ENCODE measurements around the gene EXPH5. TPM values are rescaled to one million over a fixed set of nuclear protein-coding genes. Genes with fewer than 3 reads are reported as not detected.

The EXPH5 gene
- total RNA-seq, 1 experiment from 2014 or later = 18.1 TPM

DNA sequence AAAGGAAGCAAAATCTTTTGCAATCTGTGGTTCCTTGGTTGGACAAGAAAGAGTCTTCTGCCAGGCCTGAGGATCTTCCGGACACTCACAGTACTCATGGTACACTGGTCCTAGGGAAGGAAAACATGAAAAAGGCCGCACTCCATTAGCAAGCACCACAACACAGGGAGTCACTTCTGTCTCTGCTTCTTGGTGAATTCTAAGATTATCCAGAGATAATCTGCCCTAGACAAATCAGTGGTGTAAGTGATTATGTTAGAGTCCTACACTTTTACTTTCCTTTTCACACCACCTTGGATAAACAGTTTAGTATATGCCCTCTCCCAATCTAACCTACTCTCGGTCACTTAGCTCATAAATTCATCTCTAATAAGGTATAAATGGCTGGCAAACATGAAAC, 107.2 kb downstream of the EXPH5 start:
- TF ChIP-seq, protein P1, sequence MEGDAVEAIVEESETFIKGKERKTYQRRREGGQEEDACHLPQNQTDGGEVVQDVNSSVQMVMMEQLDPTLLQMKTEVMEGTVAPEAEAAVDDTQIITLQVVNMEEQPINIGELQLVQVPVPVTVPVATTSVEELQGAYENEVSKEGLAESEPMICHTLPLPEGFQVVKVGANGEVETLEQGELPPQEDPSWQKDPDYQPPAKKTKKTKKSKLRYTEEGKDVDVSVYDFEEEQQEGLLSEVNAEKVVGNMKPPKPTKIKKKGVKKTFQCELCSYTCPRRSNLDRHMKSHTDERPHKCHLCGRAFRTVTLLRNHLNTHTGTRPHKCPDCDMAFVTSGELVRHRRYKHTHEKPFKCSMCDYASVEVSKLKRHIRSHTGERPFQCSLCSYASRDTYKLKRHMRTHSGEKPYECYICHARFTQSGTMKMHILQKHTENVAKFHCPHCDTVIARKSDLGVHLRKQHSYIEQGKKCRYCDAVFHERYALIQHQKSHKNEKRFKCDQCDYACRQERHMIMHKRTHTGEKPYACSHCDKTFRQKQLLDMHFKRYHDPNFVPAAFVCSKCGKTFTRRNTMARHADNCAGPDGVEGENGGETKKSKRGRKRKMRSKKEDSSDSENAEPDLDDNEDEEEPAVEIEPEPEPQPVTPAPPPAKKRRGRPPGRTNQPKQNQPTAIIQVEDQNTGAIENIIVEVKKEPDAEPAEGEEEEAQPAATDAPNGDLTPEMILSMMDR (IDR thresholded peaks at IDR 0.05; ENCODE audit: insufficient read depth in 1 of 2, low read depth in 1 of 2, low read length in 1 of 2, severe bottlenecking in 1 of 2, unreplicated experiment in 1 of 2) = no peak
- CTCF ChIA-PET = no interaction called here
- no TSS peak for BruUV-seq (replicated peaks)

GRCh38 chr11:108483163-108483562, 110.4 kb downstream of the EXPH5 start:
- Mint-ChIP-seq H3K9me3 (ENCODE audit: unreplicated experiment) (no peaks in the 10 kb centered on the region), H3K27ac (ENCODE audit: unreplicated experiment) (no peak overlapping the region)
- CTCF ChIA-PET = no interaction called here

More for the DNA sequence above, 107.2 kb downstream of the EXPH5 start:
- Histone ChIP-seq H3K36me3 (ENCODE audit: control insufficient read depth, insufficient read depth, low read length) (peaks cover 7% of the 10 kb centered on the region), H3K4me3 (ENCODE audit: low read depth, low read length) (no peak overlapping the region), H3K9me3 (no peaks in the 10 kb centered on the region), H3K4me1 (peaks cover 28% of the 10 kb centered on the region), H3K27me3 (replicated peaks; ENCODE audit: control insufficient read depth, insufficient read depth, low read length) (no peaks in the 10 kb centered on the region)
- intact Hi-C loops (cut with micrococcal nuclease; ENCODE audit: unreplicated experiment) = no loop called here
- Mint-ChIP-seq H3K4me3 (ENCODE audit: unreplicated experiment) (peak overlapping the region; percentile 53), H3K27me3 (ENCODE audit: insufficient read depth, unreplicated experiment) (no peaks in the 10 kb centered on the region), H3K4me1 (ENCODE audit: low read depth, unreplicated experiment) (peaks cover 31% of the 10 kb centered on the region), H3K27ac (ENCODE audit: unreplicated experiment) (peak overlapping the region; percentile 90), H3K9me3 (ENCODE audit: unreplicated experiment) (no peaks in the 10 kb centered on the region), H3K36me3 (ENCODE audit: insufficient read depth, unreplicated experiment) (peaks cover 89% of the 10 kb centered on the region)
- POLR2A ChIA-PET = interaction anchor here (0.7 to 0.8 kb wide), 2 partner anchors 107 to 164 kb away, joined by 3 read pairs; partner anchors contain the start of gene EXPH5
- no peak for DNase-seq

DNA sequence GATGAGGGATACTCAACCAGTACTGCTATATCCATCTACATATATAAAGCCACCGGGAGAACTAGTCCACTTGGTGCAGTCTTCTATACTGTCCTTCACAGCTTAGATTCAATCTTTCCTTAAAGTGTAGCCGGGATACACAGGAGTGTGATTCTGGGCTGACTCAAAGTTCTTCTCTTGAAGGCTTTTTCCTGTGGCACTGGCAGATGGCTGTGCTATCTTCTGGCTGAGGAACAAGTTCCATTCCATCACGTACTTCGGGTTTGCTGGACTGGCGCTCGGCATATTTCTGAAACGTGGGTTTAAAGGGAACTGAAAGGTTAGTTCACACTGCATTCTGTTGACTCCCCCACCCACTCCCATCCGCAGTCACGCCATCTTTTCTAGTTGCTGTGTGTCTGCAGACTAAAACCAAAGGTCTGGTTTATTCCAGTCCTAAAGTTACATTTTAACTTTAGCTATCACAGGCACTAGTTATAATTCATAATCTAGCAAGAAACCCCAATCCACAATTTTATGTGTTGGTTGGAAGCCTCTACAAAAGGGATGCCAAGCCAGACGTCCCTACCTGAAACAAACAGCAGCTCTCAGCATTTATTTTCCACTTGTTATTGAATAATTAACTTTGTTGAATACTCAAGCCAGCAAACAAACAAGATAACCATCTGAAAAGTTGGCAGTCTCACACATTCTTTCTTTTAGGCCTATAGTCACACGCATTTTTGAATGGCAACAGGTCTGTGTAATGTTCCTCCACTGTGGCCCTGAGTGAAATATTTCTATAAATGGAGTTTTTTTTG, 118.7 kb downstream of the EXPH5 start:
- H3K4me3 ChIP-seq (ENCODE audit: low read depth, low read length) = no peak overlapping the region
- H3K9me3 Mint-ChIP-seq (ENCODE audit: unreplicated experiment) = no peaks in the 10 kb centered on the region
- H3K4me3 Mint-ChIP-seq (ENCODE audit: unreplicated experiment) = no peak overlapping the region
- H3K27me3 Mint-ChIP-seq (ENCODE audit: insufficient read depth, unreplicated experiment) = no peaks in the 10 kb centered on the region
- no peaks in the 10 kb centered on the region for H3K4me1 Mint-ChIP-seq (ENCODE audit: low read depth, unreplicated experiment)
- intact Hi-C loops (cut with micrococcal nuclease; ENCODE audit: unreplicated experiment) = no loop called here
- POLR2A ChIA-PET = no interaction called here
- CTCF ChIA-PET = no interaction called here
- peaks cover 40% of the 10 kb centered on the region for H3K36me3 Mint-ChIP-seq (ENCODE audit: insufficient read depth, unreplicated experiment)
- TF ChIP-seq, protein P1 (IDR thresholded peaks at IDR 0.05; ENCODE audit: insufficient read depth in 1 of 2, low read depth in 1 of 2, low read length in 1 of 2, severe bottlenecking in 1 of 2, unreplicated experiment in 1 of 2) = no peak
- no peaks in the 10 kb centered on the region for H3K4me1 ChIP-seq
- BruUV-seq (replicated peaks) = no TSS peak
- no peaks in the 10 kb centered on the region for H3K27me3 ChIP-seq (replicated peaks; ENCODE audit: control insufficient read depth, insufficient read depth, low read length)
- no peak overlapping the region for H3K27ac Mint-ChIP-seq (ENCODE audit: unreplicated experiment)
- no peak for DNase-seq
- H3K9me3 ChIP-seq = no peaks in the 10 kb centered on the region
- H3K36me3 ChIP-seq (ENCODE audit: control insufficient read depth, insufficient read depth, low read length) = 0 out of 2 replicates have a peak, but pooled peaks cover 2% of the 10 kb centered on the region

More at GRCh38 chr11:108483163-108483562, 110.4 kb downstream of the EXPH5 start:
- POLR2A ChIA-PET = no interaction called here
- H3K9me3 ChIP-seq = no peaks in the 10 kb centered on the region
- H3K27me3 Mint-ChIP-seq (ENCODE audit: insufficient read depth, unreplicated experiment) = no peaks in the 10 kb centered on the region
- intact Hi-C loops (cut with micrococcal nuclease; ENCODE audit: unreplicated experiment) = no loop called here
- no peaks in the 10 kb centered on the region for H3K27me3 ChIP-seq (replicated peaks; ENCODE audit: control insufficient read depth, insufficient read depth, low read length)
- H3K36me3 ChIP-seq (ENCODE audit: control insufficient read depth, insufficient read depth, low read length) = peaks cover 3% of the 10 kb centered on the region
- DNase-seq = no peak
- H3K4me3 ChIP-seq (ENCODE audit: low read depth, low read length) = no peak overlapping the region
- TF ChIP-seq, protein P1 (IDR thresholded peaks at IDR 0.05; ENCODE audit: insufficient read depth in 1 of 2, low read depth in 1 of 2, low read length in 1 of 2, severe bottlenecking in 1 of 2, unreplicated experiment in 1 of 2) = no peak
- no TSS peak for BruUV-seq (replicated peaks)
- peaks cover 17% of the 10 kb centered on the region for H3K4me1 Mint-ChIP-seq (ENCODE audit: low read depth, unreplicated experiment)
- no peak overlapping the region for H3K4me3 Mint-ChIP-seq (ENCODE audit: unreplicated experiment)
- H3K36me3 Mint-ChIP-seq (ENCODE audit: insufficient read depth, unreplicated experiment) = peaks cover 75% of the 10 kb centered on the region
- peaks cover 19% of the 10 kb centered on the region for H3K4me1 ChIP-seq

Data from Caco-2 (cell line).